Hepatocyte (in vitro differentiated cells): ENCODE results near the gene KRT80. TPM values are rescaled to one million over a fixed set of nuclear protein-coding genes. Genes with fewer than 3 reads are reported as not detected.

Source experiments
- DNase-seq: peaks from one replicate; pipeline ENCODE4 v3.0.0-alpha.2; 2016; ENCODE audit warnings: low spot score
- H2AFZ ChIP-seq: fragments of 200-600 bp; sonication (generic); 2 replicates; pipeline ENCODE4 v1.6.0; 2016; ENCODE audit warnings: antibody characterized with exemption, mild to moderate bottlenecking
- H3K27ac ChIP-seq: fragments of 200-600 bp; sonication (generic); 2 replicates; pipeline ENCODE4 v1.5.1; 2016; ENCODE audit warnings: mild to moderate bottlenecking
- H3K27me3 ChIP-seq: fragments of 200-600 bp; sonication (generic); 2 replicates; pipeline ENCODE4 v1.6.1; 2016
- H3K36me3 ChIP-seq: fragments of 200-600 bp; sonication (generic); replicated peaks from 2 replicates; pipeline ENCODE4 v1.5.1; 2016; ENCODE audit warnings: low read depth; ENCODE audit not compliant: insufficient read depth
- H3K4me1 ChIP-seq: fragments of 200-600 bp; sonication (generic); 2 replicates; pipeline ENCODE4 v1.5.1; 2016; ENCODE audit warnings: mild to moderate bottlenecking, moderate library complexity; ENCODE audit not compliant: insufficient read depth
- H3K4me2 ChIP-seq: fragments of 200-600 bp; sonication (generic); 2 replicates; pipeline ENCODE4 v1.6.0; 2016
- H3K4me3 ChIP-seq: fragments of 200-600 bp; sonication (generic); 2 replicates; pipeline ENCODE4 v1.5.1; 2016; ENCODE audit warnings: mild to moderate bottlenecking
- H3K79me2 ChIP-seq: fragments of 200-600 bp; sonication (generic); 2 replicates; pipeline ENCODE4 v1.6.0; 2017; ENCODE audit warnings: mild to moderate bottlenecking
- H3K9me2 ChIP-seq: fragments of 200-600 bp; sonication (generic); replicated peaks from 2 replicates; pipeline ENCODE4 v1.6.0; 2017; ENCODE audit warnings: mild to moderate bottlenecking; ENCODE audit not compliant: insufficient read depth
- H3K9me3 ChIP-seq: fragments of 200-600 bp; sonication (generic); 2 replicates; pipeline ENCODE4 v1.5.1; 2016; ENCODE audit warnings: low read depth, mild to moderate bottlenecking
- H4K20me1 ChIP-seq: fragments of 200-600 bp; sonication (generic); 2 replicates; pipeline ENCODE4 v1.6.0; 2016; ENCODE audit warnings: mild to moderate bottlenecking; ENCODE audit not compliant: insufficient read depth, poor library complexity, severe bottlenecking
- CTCF ChIP-seq: fragments of 200-600 bp; sonication (generic); IDR thresholded peaks from 2 replicates; pipeline ENCODE4 v1.5.1; 2016; ENCODE audit warnings: antibody characterized with exemption, mild to moderate bottlenecking; ENCODE audit not compliant: poor library complexity
- EZH2 ChIP-seq: fragments of 200-600 bp; sonication (generic); IDR thresholded peaks from 2 replicates; pipeline ENCODE4 v1.6.1; 2016; ENCODE audit warnings: antibody characterized with exemption, mild to moderate bottlenecking, borderline replicate concordance
- EZH2phosphoT487 ChIP-seq: fragments of 200-600 bp; sonication (generic); IDR thresholded peaks from one replicate; pipeline ENCODE4 v1.6.1; 2018; ENCODE audit warnings: antibody characterized with exemption, mild to moderate bottlenecking, low read depth, moderate library complexity; ENCODE audit not compliant: unreplicated experiment, severe bottlenecking
- WGBS: methylation state at CpG from one replicate; pipeline ENCODE4 v1.1.6; 2016; ENCODE audit warnings: low lambda C conversion rate; ENCODE audit errors: missing lambda C conversion rate; 5-methylcytosine and 5-hydroxymethylcytosine counted together
- polyA plus RNA-seq: library from polyadenylated mRNA; unstranded; fragments of >200 nt; fragmentation: Nextera tagmentation; extraction: Ambion mirVana; gene quantifications from 2 replicates; pipeline ENCODE4 v1.2.1, GENCODE V29; 2016
- total RNA-seq: library from RNA; depleted of rRNA; stranded (reverse); fragments of >200 nt; gene quantifications from 2 replicates; pipeline ENCODE4 v1.2.3, GENCODE V29; 2014

KRT80 gene
- total and polyA plus RNA-seq, 2 experiments from 2014 or later, result 0.77 to 1.2 TPM

- no peak for DNase-seq
- Histone ChIP-seq H3K36me3 (no peaks in the 10 kb centered on the region), H3K27ac (no peak overlapping the region), H4K20me1 (no peaks in the 10 kb centered on the region), H3K4me3 (no peak overlapping the region), H3K4me2 (no peak overlapping the region), H3K9me2 (no peaks in the 10 kb centered on the region), H3K4me1 (peaks cover 7% of the 10 kb centered on the region), H3K27me3 (no peaks in the 10 kb centered on the region), H3K9me3 (no peaks in the 10 kb centered on the region), H3K79me2 (no peaks in the 10 kb centered on the region), H2AFZ (no peak overlapping the region)
- TF ChIP-seq CTCF (no peak), EZH2phosphoT487 (no peak), EZH2 (no peak)
- WGBS, result 81% methylated on average over 4 of the region's 4 CpGs
These were observed 33.9 kb upstream of the KRT80 start for GRCh38 chr12:52225752-52226151.

- Histone ChIP-seq H3K9me3 (no peaks in the 10 kb centered on the region), H3K4me3 (no peak overlapping the region), H4K20me1 (no peaks in the 10 kb centered on the region), H3K4me1 (peaks cover 4% of the 10 kb centered on the region), H3K36me3 (no peaks in the 10 kb centered on the region), H2AFZ (no peak overlapping the region), H3K27me3 (no peaks in the 10 kb centered on the region), H3K79me2 (no peaks in the 10 kb centered on the region), H3K27ac (no peak overlapping the region), H3K9me2 (no peaks in the 10 kb centered on the region), H3K4me2 (no peak overlapping the region)
- TF ChIP-seq EZH2phosphoT487 (no peak), CTCF (no peak), EZH2 (no peak)
- 85% methylated on average over 3 of the region's 3 CpGs for WGBS
- no peak for DNase-seq
These were observed 32.3 kb upstream of the KRT80 start for GRCh38 chr12:52224151-52224550.

GRCh38 chr12:52223406-52224039 is 31.7 kb upstream of the KRT80 start:
- H3K4me2 ChIP-seq, result no peak overlapping the region
- H3K27ac ChIP-seq, result no peak overlapping the region
- H3K36me3 ChIP-seq, result no peaks in the 10 kb centered on the region
- H3K9me2 ChIP-seq, result no peaks in the 10 kb centered on the region
- no peaks in the 10 kb centered on the region for H3K9me3 ChIP-seq
- TF ChIP-seq EZH2phosphoT487, result no peak
- TF ChIP-seq CTCF, result no peak
- TF ChIP-seq EZH2, result no peak
- no peak for DNase-seq
- H3K27me3 ChIP-seq, result no peaks in the 10 kb centered on the region
- peaks cover 4% of the 10 kb centered on the region for H3K4me1 ChIP-seq
- 95% methylated on average over 5 of the region's 5 CpGs for WGBS
- H2AFZ ChIP-seq, result no peak overlapping the region
- H3K4me3 ChIP-seq, result no peak overlapping the region
- H3K79me2 ChIP-seq, result no peaks in the 10 kb centered on the region
- H4K20me1 ChIP-seq, result no peaks in the 10 kb centered on the region
